Liver (tissue), 9 donors: ENCODE results near the gene FARSB. TPM values are rescaled to one million over a fixed set of nuclear protein-coding genes. Genes with fewer than 3 reads are reported as not detected.

Source experiments
- DNase-seq: peaks from one replicate; pipeline ENCODE4 v3.0.0-alpha.2; 2017; ENCODE audit warnings: low spot score
- H3K27ac ChIP-seq, 2 donors: one replicate each; pipeline ENCODE4 v1.7.0; 2013; ENCODE audit warnings: inconsistent platforms in 2 of 2, low read length in 2 of 2, control low read depth in 1 of 2, low read depth in 1 of 2, mild to moderate bottlenecking in 1 of 2
- H3K27me3 ChIP-seq, 4 donors: one replicate each; pipeline versions ENCODE4 v1.6.1 to v1.7.0; 2013; ENCODE audit warnings: low read length in 3 of 4, inconsistent platforms in 1 of 4, mild to moderate bottlenecking in 1 of 4, moderate library complexity in 1 of 4; ENCODE audit not compliant: control insufficient read depth in 4 of 4, insufficient read depth in 4 of 4
- H3K36me3 ChIP-seq, 4 donors: one replicate each; pipeline versions ENCODE4 v1.6.1 to v1.7.0; 2013; ENCODE audit warnings: low read length in 3 of 4, mild to moderate bottlenecking in 3 of 4, low read depth in 1 of 4, moderate library complexity in 1 of 4; ENCODE audit not compliant: control insufficient read depth in 4 of 4, insufficient read depth in 3 of 4
- H3K4me1 ChIP-seq, 4 donors: one replicate each; pipeline versions ENCODE4 v1.6.1 to v1.7.0; 2013; ENCODE audit warnings: low read length in 3 of 4, mild to moderate bottlenecking in 3 of 4, moderate library complexity in 1 of 4; ENCODE audit not compliant: control insufficient read depth in 4 of 4, insufficient read depth in 4 of 4
- H3K4me3 ChIP-seq, 3 donors: one replicate each; pipeline versions ENCODE4 v1.6.1 to v1.7.0; 2013; ENCODE audit warnings: low read length in 3 of 3, control low read depth in 1 of 3, low read depth in 1 of 3, mild to moderate bottlenecking in 1 of 3
- H3K9ac ChIP-seq, 2 donors: one replicate each; pipeline ENCODE4 v1.7.0; 2013; ENCODE audit warnings: low read length in 2 of 2, mild to moderate bottlenecking in 2 of 2, moderate library complexity in 2 of 2, control low read depth in 1 of 2, low read depth in 1 of 2
- H3K9me3 ChIP-seq, 4 donors: one replicate each; pipeline versions ENCODE4 v1.6.1 to v1.7.0; 2013; ENCODE audit warnings: low read length in 3 of 4; ENCODE audit not compliant: control insufficient read depth in 4 of 4
- EGR1 ChIP-seq, 2 donors: IDR thresholded peaks; 2 replicates each; pipeline ENCODE4 v1.6.1; 2016 to 2018; ENCODE audit warnings: antibody characterized with exemption in 2 of 2, low read depth in 2 of 2
- FOXA1 ChIP-seq: IDR thresholded peaks from 2 replicates; pipeline ENCODE4 v1.6.1; 2016; ENCODE audit warnings: antibody characterized with exemption
- FOXA2 ChIP-seq: IDR thresholded peaks from 2 replicates; pipeline ENCODE4 v1.6.1; 2016; ENCODE audit warnings: antibody characterized with exemption
- HNF4A ChIP-seq, 2 donors: conservative IDR thresholded peaks; 2 replicates each; pipeline ENCODE4 v1.6.1; 2016; ENCODE audit warnings: antibody characterized with exemption in 2 of 2, mild to moderate bottlenecking in 2 of 2
- JUND ChIP-seq, 2 donors: IDR thresholded peaks; 2 replicates each; pipeline ENCODE4 v1.6.1; 2016; ENCODE audit warnings: antibody characterized with exemption in 2 of 2
- NR2F2 ChIP-seq: IDR thresholded peaks from 2 replicates; pipeline ENCODE4 v1.6.1; 2016; ENCODE audit warnings: antibody characterized with exemption
- RAD21 ChIP-seq, 2 donors: IDR thresholded peaks; 2 replicates each; pipeline ENCODE4 v1.6.1; 2016; ENCODE audit warnings: antibody characterized with exemption in 2 of 2, mild to moderate bottlenecking in 2 of 2
- RXRA ChIP-seq, 2 donors: IDR thresholded peaks; 2 replicates each; pipeline ENCODE4 v1.6.1; 2017 to 2018; ENCODE audit warnings: antibody characterized with exemption in 2 of 2, mild to moderate bottlenecking in 1 of 2
- SP1 ChIP-seq: IDR thresholded peaks from 2 replicates; pipeline ENCODE4 v1.6.1; 2018; ENCODE audit warnings: antibody characterized with exemption, mild to moderate bottlenecking
- TAF1 ChIP-seq: conservative IDR thresholded peaks from 2 replicates; pipeline ENCODE4 v1.6.1; 2016; ENCODE audit warnings: antibody characterized with exemption, mild to moderate bottlenecking
- YY1 ChIP-seq: IDR thresholded peaks from 2 replicates; pipeline ENCODE4 v1.6.1; 2016; ENCODE audit warnings: antibody characterized with exemption, mild to moderate bottlenecking
- WGBS: extraction: QIAGEN DNeasy Blood & Tissue Kit; methylation state at CpG from one replicate; pipeline ENCODE4 v1.1.7; 2013; 5-methylcytosine and 5-hydroxymethylcytosine counted together
- polyA plus RNA-seq, 2 donors: library from polyadenylated mRNA; stranded (reverse) in 1 of 2; unstranded in 1 of 2; fragments of 200-250 nt in 1 of 2; fragments of >200 nt in 1 of 2; fragmentation: Nextera tagmentation in 1 of 2; extraction: Ambion mirVana in 1 of 2; gene quantifications; one replicate each; pipeline versions ENCODE4 v1.2.1 to v1.2.3, GENCODE V29; 2013 to 2015
- total RNA-seq, 2 donors: library from RNA; depleted of rRNA; stranded (reverse); fragments of >200 nt; gene quantifications; one replicate each; pipeline ENCODE4 v1.2.3, GENCODE V29; 2014
- TF ChIP-seq, protein P1 (sequence below): IDR thresholded peaks from 2 replicates; pipeline ENCODE4 v1.6.1; 2016; ENCODE audit warnings: antibody characterized with exemption
- TF ChIP-seq, protein P2 (sequence below): IDR thresholded peaks from 2 replicates; pipeline ENCODE4 v1.6.1; 2016; ENCODE audit warnings: antibody characterized with exemption
- TF ChIP-seq, protein P3 (sequence below): IDR thresholded peaks from 2 replicates; pipeline ENCODE4 v1.6.1; 2016; ENCODE audit warnings: antibody characterized with exemption
- TF ChIP-seq, protein P4 (sequence below): IDR thresholded peaks from 2 replicates; pipeline ENCODE4 v1.6.1; 2016; ENCODE audit warnings: antibody characterized with exemption, mild to moderate bottlenecking
- donor health status: healthy.
- donor health status: healthy.
- donor health status: healthy.
- donor health status: healthy.
- donor health status: healthy.

The FARSB gene
- total and polyA plus RNA-seq, 4 donors: 5.5 to 9.7 (median 8.9) TPM

DNA sequence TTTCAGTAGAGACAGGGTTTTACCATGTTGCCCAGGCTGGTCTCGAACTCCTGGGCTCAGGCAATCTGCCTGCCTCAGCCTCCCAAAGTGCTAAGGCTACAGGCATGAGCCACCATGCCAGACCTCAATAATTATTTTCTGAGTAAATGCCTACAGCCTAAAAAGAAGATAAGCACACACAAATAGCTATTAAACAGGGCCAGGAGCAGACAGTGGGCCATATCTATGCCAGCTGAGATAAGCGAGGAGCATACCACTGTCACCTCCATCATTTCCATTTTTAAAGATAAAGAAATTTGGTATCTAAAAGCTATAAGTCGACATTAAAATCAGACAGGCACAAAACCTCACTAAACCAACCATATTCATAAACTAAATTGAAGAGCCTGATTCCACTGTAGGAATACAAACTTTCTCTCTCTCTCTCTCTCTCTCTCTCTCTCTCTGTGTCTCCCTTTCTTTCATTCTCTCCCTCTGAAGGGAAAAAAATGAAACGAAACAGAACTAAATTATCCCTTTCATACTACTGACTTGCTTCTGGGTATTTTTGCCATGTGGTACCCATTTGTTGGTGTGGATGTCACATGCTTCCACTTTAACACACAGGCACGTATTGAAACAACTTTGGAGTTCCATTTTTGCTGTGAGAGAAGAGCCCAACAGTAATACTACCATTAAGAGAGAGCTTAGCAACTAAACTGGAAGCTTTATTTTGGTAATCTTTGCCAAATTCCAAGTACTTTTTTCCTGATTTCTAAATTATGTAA lies 51.0 kb downstream of the FARSB start:
- peaks cover 0 to 5% (median 4%) of the 10 kb centered on the region in 4 donors for H3K36me3 ChIP-seq

DNA sequence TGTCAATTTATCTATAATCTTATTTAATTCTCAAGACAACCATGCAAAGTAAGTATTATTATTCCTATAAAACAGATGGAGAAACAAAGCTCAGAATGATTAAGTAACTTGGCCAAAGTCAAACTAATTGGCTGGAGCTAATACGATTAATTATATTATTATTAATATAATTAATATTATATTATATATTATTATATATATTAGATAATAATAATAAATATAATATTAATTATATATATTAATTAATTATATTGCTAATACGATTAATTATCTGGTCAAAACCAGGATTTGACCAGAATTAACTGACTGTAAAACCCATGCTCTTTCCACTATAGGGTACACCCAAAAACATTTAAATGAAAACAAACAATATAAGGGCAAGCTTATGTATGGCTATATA lies 52.4 kb downstream of the FARSB start:
- DNase-seq: no peak
- H3K27me3 ChIP-seq: no peaks in the 10 kb centered on the region
- H3K9me3 ChIP-seq: no peaks in the 10 kb centered on the region
- peaks cover 0 to 14% (median 10%) of the 10 kb centered on the region in 4 donors for H3K36me3 ChIP-seq
- WGBS: 98% methylated on average over 2 of the region's 2 CpGs
- no peaks in the 10 kb centered on the region for H3K4me1 ChIP-seq
- no peak overlapping the region for H3K27ac ChIP-seq
- H3K4me3 ChIP-seq: no peak overlapping the region
- TF ChIP-seq, protein P1, sequence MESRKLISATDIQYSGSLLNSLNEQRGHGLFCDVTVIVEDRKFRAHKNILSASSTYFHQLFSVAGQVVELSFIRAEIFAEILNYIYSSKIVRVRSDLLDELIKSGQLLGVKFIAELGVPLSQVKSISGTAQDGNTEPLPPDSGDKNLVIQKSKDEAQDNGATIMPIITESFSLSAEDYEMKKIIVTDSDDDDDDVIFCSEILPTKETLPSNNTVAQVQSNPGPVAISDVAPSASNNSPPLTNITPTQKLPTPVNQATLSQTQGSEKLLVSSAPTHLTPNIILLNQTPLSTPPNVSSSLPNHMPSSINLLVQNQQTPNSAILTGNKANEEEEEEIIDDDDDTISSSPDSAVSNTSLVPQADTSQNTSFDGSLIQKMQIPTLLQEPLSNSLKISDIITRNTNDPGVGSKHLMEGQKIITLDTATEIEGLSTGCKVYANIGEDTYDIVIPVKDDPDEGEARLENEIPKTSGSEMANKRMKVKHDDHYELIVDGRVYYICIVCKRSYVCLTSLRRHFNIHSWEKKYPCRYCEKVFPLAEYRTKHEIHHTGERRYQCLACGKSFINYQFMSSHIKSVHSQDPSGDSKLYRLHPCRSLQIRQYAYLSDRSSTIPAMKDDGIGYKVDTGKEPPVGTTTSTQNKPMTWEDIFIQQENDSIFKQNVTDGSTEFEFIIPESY: no peak
- TF ChIP-seq EGR1 (IDR thresholded peaks at IDR 0.05; ENCODE audit: low read depth in 2 of 2) (no peak), SP1 (no peak), TAF1 (no peak)
- H3K9ac ChIP-seq: no peak overlapping the region

More for the DNA sequence above, 51.0 kb downstream of the FARSB start:
- 97% methylated on average over 5 of the region's 5 CpGs for WGBS
- Histone ChIP-seq H3K4me1 (no peaks in the 10 kb centered on the region), H3K9me3 (no peaks in the 10 kb centered on the region), H3K27me3 (no peaks in the 10 kb centered on the region), H3K4me3 (no peak overlapping the region), H3K9ac (no peak overlapping the region), H3K27ac (no peak overlapping the region)
- DNase-seq: no peak
- TF ChIP-seq NR2F2 (no peak), TAF1 (no peak), EGR1 (IDR thresholded peaks at IDR 0.05; ENCODE audit: low read depth in 2 of 2) (no peak), RXRA (IDR thresholded peaks at IDR 0.05) (no peak), RAD21 (IDR thresholded peaks at IDR 0.05) (no peak), SP1 (no peak), HNF4A (conservative IDR thresholded peaks at IDR 0.05) (no peak), FOXA1 (no peak)
- TF ChIP-seq, protein P2, sequence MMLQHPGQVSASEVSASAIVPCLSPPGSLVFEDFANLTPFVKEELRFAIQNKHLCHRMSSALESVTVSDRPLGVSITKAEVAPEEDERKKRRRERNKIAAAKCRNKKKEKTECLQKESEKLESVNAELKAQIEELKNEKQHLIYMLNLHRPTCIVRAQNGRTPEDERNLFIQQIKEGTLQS: no peak
- TF ChIP-seq, protein P3, sequence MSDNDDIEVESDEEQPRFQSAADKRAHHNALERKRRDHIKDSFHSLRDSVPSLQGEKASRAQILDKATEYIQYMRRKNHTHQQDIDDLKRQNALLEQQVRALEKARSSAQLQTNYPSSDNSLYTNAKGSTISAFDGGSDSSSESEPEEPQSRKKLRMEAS: no peak
- TF ChIP-seq, protein P1: no peak

DNA sequence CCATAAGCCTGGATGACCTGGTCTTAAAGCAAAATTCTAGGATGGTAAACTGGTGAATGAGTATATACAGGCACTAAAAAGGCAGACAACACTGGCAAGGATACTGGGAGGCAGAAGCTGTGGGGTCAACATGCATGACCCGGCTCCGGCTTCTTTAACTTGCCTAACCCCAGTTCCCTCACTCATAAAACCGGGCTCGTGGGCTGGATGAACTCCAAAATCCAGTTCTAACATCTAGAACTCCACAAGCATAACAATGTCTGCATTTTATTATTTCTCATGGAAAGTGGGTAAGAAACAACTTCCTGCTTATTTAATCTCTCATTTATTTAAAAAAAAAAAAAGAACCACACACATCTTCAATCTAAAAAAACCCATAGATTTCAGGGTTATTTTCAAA lies 57.3 kb downstream of the FARSB start:
- no peak for DNase-seq
- H3K4me1 ChIP-seq: peaks cover 0 to 10% (median 2%) of the 10 kb centered on the region in 4 donors
- H3K9me3 ChIP-seq: no peaks in the 10 kb centered on the region
- peaks cover 0 to 26% (median 16%) of the 10 kb centered on the region in 4 donors for H3K36me3 ChIP-seq
- no peak overlapping the region for H3K4me3 ChIP-seq
- WGBS: 78% methylated on average over 4 of the region's 4 CpGs
- H3K9ac ChIP-seq: no peak overlapping the region
- H3K27ac ChIP-seq: no peak overlapping the region
- H3K27me3 ChIP-seq: no peaks in the 10 kb centered on the region
- TF ChIP-seq, protein P4, sequence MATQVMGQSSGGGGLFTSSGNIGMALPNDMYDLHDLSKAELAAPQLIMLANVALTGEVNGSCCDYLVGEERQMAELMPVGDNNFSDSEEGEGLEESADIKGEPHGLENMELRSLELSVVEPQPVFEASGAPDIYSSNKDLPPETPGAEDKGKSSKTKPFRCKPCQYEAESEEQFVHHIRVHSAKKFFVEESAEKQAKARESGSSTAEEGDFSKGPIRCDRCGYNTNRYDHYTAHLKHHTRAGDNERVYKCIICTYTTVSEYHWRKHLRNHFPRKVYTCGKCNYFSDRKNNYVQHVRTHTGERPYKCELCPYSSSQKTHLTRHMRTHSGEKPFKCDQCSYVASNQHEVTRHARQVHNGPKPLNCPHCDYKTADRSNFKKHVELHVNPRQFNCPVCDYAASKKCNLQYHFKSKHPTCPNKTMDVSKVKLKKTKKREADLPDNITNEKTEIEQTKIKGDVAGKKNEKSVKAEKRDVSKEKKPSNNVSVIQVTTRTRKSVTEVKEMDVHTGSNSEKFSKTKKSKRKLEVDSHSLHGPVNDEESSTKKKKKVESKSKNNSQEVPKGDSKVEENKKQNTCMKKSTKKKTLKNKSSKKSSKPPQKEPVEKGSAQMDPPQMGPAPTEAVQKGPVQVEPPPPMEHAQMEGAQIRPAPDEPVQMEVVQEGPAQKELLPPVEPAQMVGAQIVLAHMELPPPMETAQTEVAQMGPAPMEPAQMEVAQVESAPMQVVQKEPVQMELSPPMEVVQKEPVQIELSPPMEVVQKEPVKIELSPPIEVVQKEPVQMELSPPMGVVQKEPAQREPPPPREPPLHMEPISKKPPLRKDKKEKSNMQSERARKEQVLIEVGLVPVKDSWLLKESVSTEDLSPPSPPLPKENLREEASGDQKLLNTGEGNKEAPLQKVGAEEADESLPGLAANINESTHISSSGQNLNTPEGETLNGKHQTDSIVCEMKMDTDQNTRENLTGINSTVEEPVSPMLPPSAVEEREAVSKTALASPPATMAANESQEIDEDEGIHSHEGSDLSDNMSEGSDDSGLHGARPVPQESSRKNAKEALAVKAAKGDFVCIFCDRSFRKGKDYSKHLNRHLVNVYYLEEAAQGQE: no peak
- TF ChIP-seq RXRA (IDR thresholded peaks at IDR 0.05) (no peak), FOXA2 (no peak), JUND (IDR thresholded peaks at IDR 0.05) (no peak), YY1 (no peak)
- TF ChIP-seq, protein P1: no peak
- TF ChIP-seq, protein P3: no peak
- TF ChIP-seq, protein P2: no peak
